Stimulated activated CD4-positive, alpha-beta T cell treated with anti-CD3 and anti-CD28 coated beads, Interleukin-4, amount 100 ng/mL, for 1 hour (primary cell): ENCODE results near the gene UCP3.

Experiments
- DNase-seq: peaks from one replicate; pipeline ENCODE4 v3.0.0-alpha.2; 2020

The UCP3 gene, protein sequence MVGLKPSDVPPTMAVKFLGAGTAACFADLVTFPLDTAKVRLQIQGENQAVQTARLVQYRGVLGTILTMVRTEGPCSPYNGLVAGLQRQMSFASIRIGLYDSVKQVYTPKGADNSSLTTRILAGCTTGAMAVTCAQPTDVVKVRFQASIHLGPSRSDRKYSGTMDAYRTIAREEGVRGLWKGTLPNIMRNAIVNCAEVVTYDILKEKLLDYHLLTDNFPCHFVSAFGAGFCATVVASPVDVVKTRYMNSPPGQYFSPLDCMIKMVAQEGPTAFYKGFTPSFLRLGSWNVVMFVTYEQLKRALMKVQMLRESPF

GRCh38 chr11:74008373-74009229 is at the start of gene UCP3:
TSS of gene UCP3 (minus strand) at chr11:74009085. CDS start at chr11:74007042, 2,043 bp downstream.
- DNase-seq: no peak

- DNase-seq: no peak
These were observed 48.6 kb upstream of the UCP3 start for GRCh38 chr11:74057249-74058151.

GRCh38 chr11:74055938-74056337 is 47.1 kb upstream of the UCP3 start:
- no peak for DNase-seq

DNA sequence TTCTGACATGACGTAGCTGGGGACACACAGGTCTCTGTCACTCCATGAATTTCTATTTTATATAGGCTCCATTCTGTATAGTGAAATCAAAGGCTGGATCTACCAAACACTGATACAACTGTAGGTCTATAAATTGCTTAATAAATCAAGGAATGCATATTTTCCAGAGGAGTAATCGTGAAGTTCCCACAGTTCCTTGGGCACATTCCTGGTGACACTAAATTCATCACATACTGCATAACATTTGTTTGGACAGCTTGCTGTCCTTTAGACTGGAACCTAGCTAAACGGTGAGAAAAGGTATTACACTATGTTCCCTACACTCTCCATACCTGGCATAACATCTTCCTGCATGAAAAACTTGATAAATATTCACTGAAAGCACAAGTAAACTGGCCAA is 41.6 kb upstream of the UCP3 start:
- no peak for DNase-seq

- DNase-seq: no peak
These were observed 40.1 kb upstream of the UCP3 start for GRCh38 chr11:74048993-74049392.

DNA sequence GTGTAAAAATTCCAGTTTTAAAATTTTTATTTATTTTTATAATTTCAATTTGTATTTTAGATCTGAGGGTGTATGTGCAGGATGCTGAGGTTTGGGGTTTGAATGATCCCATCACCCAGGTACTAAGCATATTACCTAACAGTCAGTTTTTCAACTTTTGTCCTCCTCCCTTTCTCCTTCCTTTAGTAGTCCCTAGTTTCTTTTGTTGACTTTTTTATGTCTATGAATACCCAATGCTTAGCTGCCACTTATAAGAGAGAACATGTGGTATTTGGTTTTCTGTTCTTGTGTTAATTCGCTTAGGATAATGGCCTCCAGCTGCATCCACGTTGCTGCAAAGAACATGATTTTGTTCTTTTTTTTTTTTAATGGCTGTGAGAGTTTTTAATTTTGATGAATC is 35.7 kb upstream of the UCP3 start:
- DNase-seq: no peak

GRCh38 chr11:74043450-74043849 is 34.6 kb upstream of the UCP3 start:
- DNase-seq: no peak

GRCh38 chr11:74037309-74037708 is 28.4 kb upstream of the UCP3 start:
- DNase-seq: no peak

- no peak for DNase-seq
These were observed 26.4 kb upstream of the UCP3 start for GRCh38 chr11:74035264-74035663.

DNA sequence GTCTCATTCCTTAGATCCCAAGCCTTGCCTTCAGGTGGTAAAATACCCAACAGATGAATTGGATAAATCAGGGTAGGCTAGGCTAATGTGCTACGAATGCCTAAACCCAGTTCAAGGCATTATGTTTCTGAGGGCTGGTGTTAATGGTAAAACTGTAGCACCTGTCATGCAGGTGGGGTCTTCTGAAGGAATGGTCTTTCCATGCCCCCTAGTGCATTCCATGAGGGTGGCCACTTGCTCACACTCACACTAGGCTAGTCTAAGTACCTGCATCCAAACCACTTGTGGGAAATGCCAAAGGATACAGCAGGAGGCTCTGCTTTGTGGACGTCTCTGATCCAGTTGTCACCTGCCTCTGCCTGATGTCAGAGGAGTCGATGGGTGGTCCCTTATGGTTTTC is 24.2 kb upstream of the UCP3 start:
- DNase-seq: no peak

DNA sequence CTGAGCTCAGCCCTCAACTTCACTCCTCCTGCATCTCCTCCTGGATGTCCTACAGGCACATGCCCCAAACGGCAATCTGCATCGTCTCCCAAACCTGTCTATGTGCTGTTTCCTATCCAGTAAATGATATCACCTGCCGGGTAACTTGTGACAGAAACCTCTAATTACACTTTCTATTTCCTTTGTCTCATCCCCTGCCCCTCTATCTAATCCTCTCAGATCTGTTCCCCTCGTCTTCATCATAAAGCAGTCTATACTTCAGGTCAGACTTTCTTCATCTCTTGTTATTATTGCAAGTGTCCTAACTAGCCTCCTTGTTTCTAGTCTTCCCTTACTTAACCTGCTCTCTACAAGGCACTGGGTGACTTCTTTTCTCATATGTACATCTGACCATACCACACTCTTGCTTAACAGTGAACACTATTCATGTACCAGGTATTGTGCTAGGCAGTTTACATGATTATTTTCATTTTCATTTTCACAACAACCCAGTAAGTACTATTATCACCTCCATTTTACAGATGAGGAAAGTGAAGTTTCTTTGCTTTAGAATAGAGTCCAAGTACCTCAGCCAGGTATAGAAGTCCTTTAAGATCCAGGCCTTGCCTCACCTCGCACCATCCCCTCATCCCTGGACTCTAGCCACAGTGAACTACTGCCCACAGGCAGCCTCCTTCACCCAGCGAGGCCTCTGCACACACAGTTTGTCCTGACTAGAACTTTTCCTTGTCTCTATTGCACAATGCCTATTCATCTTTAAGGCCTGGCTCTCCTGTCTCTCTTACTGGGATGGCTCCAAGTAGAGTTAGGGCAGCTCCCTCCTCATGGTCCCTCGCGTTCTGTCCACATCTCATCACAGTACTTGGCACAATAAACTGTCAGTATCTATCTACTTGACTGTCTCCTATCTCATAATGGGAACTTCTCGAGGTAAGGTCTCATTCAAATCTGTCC is 22.1 kb upstream of the UCP3 start:
- no peak for DNase-seq

GRCh38 chr11:74025467-74026166 is 16.7 kb upstream of the UCP3 start:
- no peak for DNase-seq

DNA sequence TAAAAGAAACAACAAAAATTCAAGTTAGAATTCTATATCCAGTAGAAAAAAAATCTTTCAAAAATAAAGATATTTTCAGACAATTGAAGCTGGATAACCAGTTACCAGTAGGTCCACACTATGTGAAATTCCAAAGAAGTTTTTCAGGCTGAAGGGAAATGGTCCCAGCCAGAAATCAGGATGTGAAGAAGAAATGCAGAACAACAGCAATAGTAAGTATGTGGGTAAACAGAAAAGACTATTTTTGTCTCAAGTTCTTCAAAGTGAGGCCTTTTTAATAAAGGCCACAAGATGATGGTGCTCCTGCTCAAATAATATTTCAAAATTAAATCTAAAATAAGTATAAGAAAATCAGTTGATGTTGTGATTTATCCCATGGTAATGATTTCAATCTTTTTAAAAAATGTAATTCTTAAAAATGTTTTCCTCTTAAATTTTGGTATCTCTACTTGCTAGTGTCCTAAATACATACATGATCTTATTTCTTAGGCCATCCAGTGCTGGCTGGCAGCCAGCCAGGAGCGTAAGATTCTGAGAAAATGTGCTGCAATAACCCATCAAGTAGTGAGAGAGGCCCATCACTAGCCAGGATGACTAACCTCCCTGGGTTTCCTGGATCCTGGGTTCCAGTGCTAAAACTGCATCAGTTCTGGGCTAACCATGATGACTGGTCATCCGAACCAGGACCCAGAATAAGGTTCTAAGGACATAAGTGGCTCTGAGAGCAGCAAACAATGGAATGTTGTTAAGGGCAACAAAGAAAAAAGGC is 15.6 kb upstream of the UCP3 start:
- no peak for DNase-seq

- DNase-seq: no peak
These were observed 14.4 kb upstream of the UCP3 start for GRCh38 chr11:74023276-74023675.

DNA sequence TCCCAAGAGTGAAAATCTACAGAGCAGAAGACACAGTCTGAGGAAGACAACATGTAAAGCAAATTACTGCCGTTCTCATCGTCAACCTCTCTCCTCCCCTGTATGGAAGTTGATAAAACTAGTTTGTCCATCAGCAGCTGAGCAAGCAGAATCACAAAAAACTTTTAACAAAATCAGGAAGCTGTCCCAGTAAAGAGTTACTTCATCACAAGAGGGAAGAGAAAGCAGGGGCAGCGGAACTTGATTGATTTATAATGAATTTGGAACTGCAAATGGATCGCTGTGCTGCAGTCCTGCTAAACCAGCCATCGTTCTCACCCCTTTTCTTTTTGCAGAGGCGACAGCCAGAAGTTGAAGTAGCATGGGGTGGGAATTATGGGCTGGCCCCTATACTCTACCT is 13.7 kb upstream of the UCP3 start:
- no peak for DNase-seq

DNA sequence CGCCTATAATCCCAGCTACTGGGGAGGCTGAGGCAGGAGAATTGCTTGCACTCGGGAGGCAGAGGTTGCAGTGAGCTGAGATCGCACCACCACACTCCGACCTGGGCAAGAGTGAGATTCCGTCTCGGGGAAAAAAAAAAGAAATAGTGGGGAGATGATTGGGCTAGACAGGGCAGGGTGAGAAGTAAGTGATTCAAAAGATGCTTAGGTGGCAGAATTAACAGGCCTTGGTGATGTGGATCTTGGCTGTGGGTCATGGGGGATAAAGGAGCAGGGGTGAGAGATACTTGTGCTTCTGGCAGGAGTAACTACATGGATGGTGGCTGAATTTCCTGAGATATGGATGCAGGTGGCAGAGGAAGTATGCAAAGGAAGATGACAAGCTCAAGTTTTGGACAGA is 13.1 kb upstream of the UCP3 start:
- no peak for DNase-seq

DNA sequence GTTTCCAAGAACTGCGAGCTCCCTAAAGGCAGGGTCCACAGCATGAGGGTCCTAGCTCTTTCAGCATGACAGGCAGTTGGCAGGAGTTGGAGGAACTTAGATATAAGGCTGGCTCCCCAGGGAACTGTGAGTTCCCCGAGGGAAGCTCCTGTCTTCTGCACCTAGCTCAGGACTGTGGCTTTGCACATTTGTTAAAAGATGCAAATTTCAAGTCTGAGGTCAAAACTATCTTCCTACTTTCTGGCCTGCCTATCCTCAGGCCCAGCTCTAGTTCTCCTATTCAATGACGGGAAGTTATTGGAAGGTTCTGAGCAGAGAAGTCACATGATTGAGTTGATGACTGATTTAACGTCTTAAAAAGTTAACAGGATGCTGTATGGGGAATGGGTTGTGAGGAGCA is 11.7 kb upstream of the UCP3 start:
- no peak for DNase-seq

- DNase-seq: peak; percentile 51
These were observed 11.0 kb upstream of the UCP3 start for GRCh38 chr11:74019860-74020259.

- no peak for DNase-seq
These were observed 10.3 kb upstream of the UCP3 start for GRCh38 chr11:74019104-74019738.
